ENCODE data around the gene POTEC. TPM values are rescaled to one million over a fixed set of nuclear protein-coding genes. Genes with fewer than 3 reads are reported as not detected.

Gene POTEC
- total RNA-seq, 1 donor from 2014 or later = not detected

Small RNA genes within 50 kb of the gene (small RNA-seq; reads per million reads assigned to genes)
- not detected for gene RNU6-1021P (ENCODE audit: low replicate concordance)

Other genes starting within 250 kb of the POTEC start
- not detected for gene ANKRD30B, start 204.6 kb upstream of the POTEC start, total RNA-seq